Mammary epithelial cell (primary cell): ENCODE measurements around the gene UHRF1.

Experiments
- EZH2 ChIP-seq: IDR thresholded peaks from 2 replicates; pipeline ENCODE4 v1.6.1; 2012; ENCODE audit warnings: low read length, inconsistent platforms, borderline replicate concordance
- TF ChIP-seq, protein P1 (sequence below), 2 donors: IDR thresholded peaks in 1 of 2; conservative IDR thresholded peaks in 1 of 2; 2 replicates each; pipeline ENCODE4 v1.5.1; 2011 to 2012; ENCODE audit warnings: inconsistent platforms in 2 of 2, low read length in 2 of 2, mild to moderate bottlenecking in 2 of 2, control low read depth in 1 of 2, low read depth in 1 of 2; ENCODE audit not compliant: insufficient read depth in 1 of 2; ENCODE audit errors: extremely low read depth in 1 of 2

DNA sequence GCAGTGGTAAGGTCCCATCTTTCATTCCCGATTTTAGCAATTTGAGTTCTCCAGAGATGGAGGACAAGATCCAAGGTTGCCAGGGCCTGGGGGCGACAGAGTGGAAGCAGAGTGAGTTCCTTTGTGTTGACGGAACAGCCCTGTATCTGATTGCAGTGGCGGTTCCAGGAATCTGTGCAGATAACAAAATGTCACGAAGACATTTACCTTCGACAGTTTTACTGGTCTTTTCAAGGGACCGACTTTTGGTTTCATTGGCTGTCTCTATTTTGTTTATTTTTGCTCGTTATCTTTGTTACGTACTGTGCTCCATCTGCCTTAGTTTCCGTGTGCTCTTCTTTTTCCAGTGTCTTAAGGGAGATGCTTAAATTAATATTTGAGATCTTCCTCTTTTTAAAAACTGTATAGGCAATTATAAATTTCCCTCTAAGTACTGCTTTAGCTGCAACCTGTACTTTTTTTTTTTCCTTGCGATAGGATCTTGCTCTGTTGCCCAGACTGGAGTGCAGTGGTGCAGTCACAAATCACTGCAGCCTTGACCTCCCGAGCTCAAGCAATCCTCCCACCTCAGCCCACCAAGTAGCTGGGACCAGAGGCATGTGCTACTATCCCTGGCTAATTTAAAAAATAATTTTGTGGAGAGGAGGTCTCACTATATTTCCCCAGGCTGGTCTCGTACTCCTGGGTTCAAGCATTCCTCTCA lies 82.8 kb downstream of the UHRF1 start:
- TF ChIP-seq, protein P1, sequence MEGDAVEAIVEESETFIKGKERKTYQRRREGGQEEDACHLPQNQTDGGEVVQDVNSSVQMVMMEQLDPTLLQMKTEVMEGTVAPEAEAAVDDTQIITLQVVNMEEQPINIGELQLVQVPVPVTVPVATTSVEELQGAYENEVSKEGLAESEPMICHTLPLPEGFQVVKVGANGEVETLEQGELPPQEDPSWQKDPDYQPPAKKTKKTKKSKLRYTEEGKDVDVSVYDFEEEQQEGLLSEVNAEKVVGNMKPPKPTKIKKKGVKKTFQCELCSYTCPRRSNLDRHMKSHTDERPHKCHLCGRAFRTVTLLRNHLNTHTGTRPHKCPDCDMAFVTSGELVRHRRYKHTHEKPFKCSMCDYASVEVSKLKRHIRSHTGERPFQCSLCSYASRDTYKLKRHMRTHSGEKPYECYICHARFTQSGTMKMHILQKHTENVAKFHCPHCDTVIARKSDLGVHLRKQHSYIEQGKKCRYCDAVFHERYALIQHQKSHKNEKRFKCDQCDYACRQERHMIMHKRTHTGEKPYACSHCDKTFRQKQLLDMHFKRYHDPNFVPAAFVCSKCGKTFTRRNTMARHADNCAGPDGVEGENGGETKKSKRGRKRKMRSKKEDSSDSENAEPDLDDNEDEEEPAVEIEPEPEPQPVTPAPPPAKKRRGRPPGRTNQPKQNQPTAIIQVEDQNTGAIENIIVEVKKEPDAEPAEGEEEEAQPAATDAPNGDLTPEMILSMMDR (conservative IDR thresholded peaks at IDR 0.05 in 1 of 2, IDR thresholded peaks at IDR 0.05 in 1 of 2; ENCODE audit: extremely low read depth in 1 of 2, insufficient read depth in 1 of 2, low read depth in 1 of 2, low read length in 2 of 2), result no peak
- TF ChIP-seq EZH2, result no peak
